CD4-positive, alpha-beta T cell (primary cell): Measurements from ENCODE around the gene NCK2. TPM values are rescaled to one million over a fixed set of nuclear protein-coding genes. Genes with fewer than 3 reads are reported as not detected.

Experiments used
- ATAC-seq: fragments of 200-7000 bp; cut with Tn5 transposase; one replicate; pipeline ENCODE4 v1.10.0; 2022; ENCODE audit warnings: mild to moderate bottlenecking; ENCODE audit not compliant: poor library complexity
- CTCF ChIA-PET: fragments of 350-600 bp; sonication (Branson Sonifier 250); formaldehyde crosslinking; loops from one replicate; lab custom pipeline; 2021; ENCODE audit warnings: antibody characterized with exemption, inconsistent platforms; lab: Charles Lee
- POLR2A ChIA-PET: fragments of 350-600 bp; sonication (Branson Sonifier 250); formaldehyde crosslinking; loops from one replicate; lab custom pipeline; 2021; ENCODE audit warnings: antibody characterized with exemption, inconsistent platforms; lab: Charles Lee
- DNase-seq, 14 experiments: peaks; one replicate each; pipeline ENCODE4 v3.0.0-alpha.2; 2013 to 2020; ENCODE audit warnings: mixed read lengths in 2 of 14
- H3K27ac ChIP-seq, 2 donors: one replicate each; pipeline versions ENCODE4 v1.5.1 to v1.7.0; 2013; ENCODE audit warnings: low read length in 2 of 2, low read depth in 1 of 2, mild to moderate bottlenecking in 1 of 2
- H3K27me3 ChIP-seq, 2 experiments: 1 replicate in 1 of 2; 2 replicates in 1 of 2; pipeline versions ENCODE4 v1.6.1 to v1.7.0; 2013; ENCODE audit warnings: low read length in 2 of 2, control low read depth in 1 of 2, mild to moderate bottlenecking in 1 of 2, moderate library complexity in 1 of 2; ENCODE audit not compliant: insufficient read depth in 2 of 2, control insufficient read depth in 1 of 2
- H3K36me3 ChIP-seq: one replicate; pipeline ENCODE4 v1.6.1; 2013; ENCODE audit warnings: low read length, control low read depth; ENCODE audit not compliant: insufficient read depth
- H3K4me1 ChIP-seq: one replicate; pipeline ENCODE4 v1.6.1; 2013; ENCODE audit warnings: low read length, control low read depth; ENCODE audit not compliant: insufficient read depth
- H3K4me3 ChIP-seq: one replicate; pipeline ENCODE4 v1.5.1; 2013; ENCODE audit warnings: mild to moderate bottlenecking, low read length, moderate library complexity
- H3K9me3 ChIP-seq, 2 experiments: 1 replicate in 1 of 2; 2 replicates in 1 of 2; pipeline versions ENCODE4 v1.6.1 to v1.7.0; 2013; ENCODE audit warnings: low read length in 2 of 2, mild to moderate bottlenecking in 2 of 2, control low read depth in 1 of 2, moderate library complexity in 1 of 2; ENCODE audit not compliant: control insufficient read depth in 1 of 2, insufficient read depth in 1 of 2
- H3K27ac Mint-ChIP-seq: one replicate; pipeline ENCODE4 v1.8.0; 2020; ENCODE audit warnings: mixed read lengths
- H3K27me3 Mint-ChIP-seq: one replicate; pipeline ENCODE4 v1.8.0; 2021; ENCODE audit warnings: mixed read lengths
- H3K36me3 Mint-ChIP-seq: one replicate; pipeline ENCODE4 v1.8.0; 2021; ENCODE audit warnings: low read depth, mixed read lengths
- H3K4me1 Mint-ChIP-seq: one replicate; pipeline ENCODE4 v1.8.0; 2021; ENCODE audit warnings: low read depth, mixed read lengths
- H3K4me3 Mint-ChIP-seq: one replicate; pipeline ENCODE4 v1.8.0; 2020; ENCODE audit warnings: mild to moderate bottlenecking, mixed read lengths
- H3K9me3 Mint-ChIP-seq: one replicate; pipeline ENCODE4 v1.8.0; 2020; ENCODE audit warnings: mixed read lengths
- intact Hi-C, 2 experiments: fragments of 100-400 bp; cut with DNase I in 1 of 2; cut with micrococcal nuclease in 1 of 2; formaldehyde crosslinking; loops; one replicate each; pipeline versions ENCODE4 v1.15.1 to v1.9.0; 2023 to 2025; cut with DNase I, micrococcal nuclease
- total RNA-seq, 174 experiments: library from RNA in 2 of 174; stranded (reverse) in 2 of 174; gene quantifications; one replicate each; pipeline ENCODE4 v1.2.3 and lab custom pipeline; 2021 to 2026
- TF ChIP-seq, protein P1 (sequence below): fragments of 200-600 bp; IDR thresholded peaks from one replicate; pipeline ENCODE4 v1.8.0; 2022; ENCODE audit warnings: antibody characterized with exemption, mild to moderate bottlenecking

NCK2 gene
- total RNA-seq, 2 experiments from 2014 or later, result 92.1 to 92.3 TPM

DNA sequence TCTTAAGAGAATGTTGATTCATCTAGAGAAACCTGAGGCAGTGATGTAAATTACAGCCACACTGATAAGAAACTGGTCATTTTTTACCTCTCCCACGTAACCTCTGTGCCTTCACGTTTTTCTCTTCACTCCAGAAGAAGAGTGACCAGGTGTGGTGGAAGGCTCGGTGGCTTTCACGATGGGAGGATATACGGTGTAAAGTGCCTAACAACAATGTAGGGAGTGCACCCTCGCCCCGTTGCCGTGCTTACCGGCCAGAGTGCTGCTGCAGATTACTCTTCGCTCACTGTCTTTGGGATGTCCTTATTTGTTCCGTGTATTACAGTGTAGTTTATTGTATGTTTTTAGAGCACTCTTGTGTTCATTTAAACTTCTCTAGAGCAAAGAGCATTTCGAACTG is 46.5 kb downstream of the NCK2 start:
- Mint-ChIP-seq H3K4me1 (peaks cover 92% of the 10 kb centered on the region), H3K27ac (peak overlapping the region; percentile 98), H3K4me3 (peak overlapping the region; percentile 79), H3K36me3 (peaks cover 48% of the 10 kb centered on the region), H3K9me3 (no peaks in the 10 kb centered on the region), H3K27me3 (no peaks in the 10 kb centered on the region)
- CTCF ChIA-PET, result no interaction called here
- H3K4me1 ChIP-seq, result peaks cover 87% of the 10 kb centered on the region
- TF ChIP-seq, protein P1, sequence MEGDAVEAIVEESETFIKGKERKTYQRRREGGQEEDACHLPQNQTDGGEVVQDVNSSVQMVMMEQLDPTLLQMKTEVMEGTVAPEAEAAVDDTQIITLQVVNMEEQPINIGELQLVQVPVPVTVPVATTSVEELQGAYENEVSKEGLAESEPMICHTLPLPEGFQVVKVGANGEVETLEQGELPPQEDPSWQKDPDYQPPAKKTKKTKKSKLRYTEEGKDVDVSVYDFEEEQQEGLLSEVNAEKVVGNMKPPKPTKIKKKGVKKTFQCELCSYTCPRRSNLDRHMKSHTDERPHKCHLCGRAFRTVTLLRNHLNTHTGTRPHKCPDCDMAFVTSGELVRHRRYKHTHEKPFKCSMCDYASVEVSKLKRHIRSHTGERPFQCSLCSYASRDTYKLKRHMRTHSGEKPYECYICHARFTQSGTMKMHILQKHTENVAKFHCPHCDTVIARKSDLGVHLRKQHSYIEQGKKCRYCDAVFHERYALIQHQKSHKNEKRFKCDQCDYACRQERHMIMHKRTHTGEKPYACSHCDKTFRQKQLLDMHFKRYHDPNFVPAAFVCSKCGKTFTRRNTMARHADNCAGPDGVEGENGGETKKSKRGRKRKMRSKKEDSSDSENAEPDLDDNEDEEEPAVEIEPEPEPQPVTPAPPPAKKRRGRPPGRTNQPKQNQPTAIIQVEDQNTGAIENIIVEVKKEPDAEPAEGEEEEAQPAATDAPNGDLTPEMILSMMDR, result no peak
- intact Hi-C loops, result loop anchor here in 1 of 2 experiments (2.0 kb wide), 1 partner anchor 66 kb away; no protein-coding TSS in a partner anchor
- H3K4me3 ChIP-seq, result peak overlapping the region; percentile 24
- peaks cover 10% of the 10 kb centered on the region for H3K36me3 ChIP-seq
- POLR2A ChIA-PET, result interaction anchor here (0.5 to 1.6 kb wide), 5 partner anchors 13 to 233 kb away, joined by 3 to 5 read pairs (median 3); no protein-coding TSS in a partner anchor
- H3K27me3 ChIP-seq, result no peaks in the 10 kb centered on the region
- H3K27ac ChIP-seq, result peak overlapping the region; percentile 76 to 83
- no peaks in the 10 kb centered on the region for H3K9me3 ChIP-seq
- ATAC-seq, result no peak
- no peak for DNase-seq

DNA sequence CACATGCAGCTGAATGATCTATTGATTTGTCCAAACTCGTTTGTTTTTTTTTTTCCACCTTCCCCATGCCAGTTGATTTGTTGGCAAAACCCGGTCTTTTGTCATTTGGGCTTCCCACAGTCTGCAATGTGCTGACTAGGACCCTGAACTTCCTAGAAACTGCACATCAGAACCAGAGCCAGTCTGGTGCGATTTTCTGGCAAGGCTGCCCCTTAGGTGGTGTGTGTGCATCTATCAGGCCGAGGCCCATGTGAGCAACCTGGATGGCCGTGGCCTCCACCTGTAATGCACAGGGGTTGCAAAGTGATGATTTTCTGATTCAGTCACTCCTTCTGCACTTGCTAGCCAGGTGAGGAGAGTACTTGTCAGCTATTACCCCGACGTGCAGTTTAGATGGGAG is 47.8 kb downstream of the NCK2 start:
- DNase-seq (no peak), ATAC-seq (no peak)
- Histone ChIP-seq H3K4me1 (peaks cover 86% of the 10 kb centered on the region), H3K27ac (no peak overlapping the region), H3K9me3 (no peaks in the 10 kb centered on the region), H3K4me3 (no peak overlapping the region), H3K27me3 (no peaks in the 10 kb centered on the region), H3K36me3 (peaks cover 7% of the 10 kb centered on the region)
- TF ChIP-seq, protein P1, result no peak
- ChIA-PET POLR2A (interaction anchor here (0.9 to 1.2 kb wide), 2 partner anchors 12 to 17 kb away, joined by 3 to 4 read pairs; no protein-coding TSS in a partner anchor), CTCF (interaction anchor here (1.2 kb wide), 1 partner anchor 53 kb away, joined by 4 read pairs; no protein-coding TSS in a partner anchor)
- H3K27me3 Mint-ChIP-seq, result no peaks in the 10 kb centered on the region
- peaks cover 39% of the 10 kb centered on the region for H3K36me3 Mint-ChIP-seq
- H3K4me3 Mint-ChIP-seq, result peak overlapping the region; percentile 79
- H3K9me3 Mint-ChIP-seq, result no peaks in the 10 kb centered on the region
- peaks cover 92% of the 10 kb centered on the region for H3K4me1 Mint-ChIP-seq
- intact Hi-C loops, result no loop called here
- H3K27ac Mint-ChIP-seq, result peak overlapping the region; percentile 98

DNA sequence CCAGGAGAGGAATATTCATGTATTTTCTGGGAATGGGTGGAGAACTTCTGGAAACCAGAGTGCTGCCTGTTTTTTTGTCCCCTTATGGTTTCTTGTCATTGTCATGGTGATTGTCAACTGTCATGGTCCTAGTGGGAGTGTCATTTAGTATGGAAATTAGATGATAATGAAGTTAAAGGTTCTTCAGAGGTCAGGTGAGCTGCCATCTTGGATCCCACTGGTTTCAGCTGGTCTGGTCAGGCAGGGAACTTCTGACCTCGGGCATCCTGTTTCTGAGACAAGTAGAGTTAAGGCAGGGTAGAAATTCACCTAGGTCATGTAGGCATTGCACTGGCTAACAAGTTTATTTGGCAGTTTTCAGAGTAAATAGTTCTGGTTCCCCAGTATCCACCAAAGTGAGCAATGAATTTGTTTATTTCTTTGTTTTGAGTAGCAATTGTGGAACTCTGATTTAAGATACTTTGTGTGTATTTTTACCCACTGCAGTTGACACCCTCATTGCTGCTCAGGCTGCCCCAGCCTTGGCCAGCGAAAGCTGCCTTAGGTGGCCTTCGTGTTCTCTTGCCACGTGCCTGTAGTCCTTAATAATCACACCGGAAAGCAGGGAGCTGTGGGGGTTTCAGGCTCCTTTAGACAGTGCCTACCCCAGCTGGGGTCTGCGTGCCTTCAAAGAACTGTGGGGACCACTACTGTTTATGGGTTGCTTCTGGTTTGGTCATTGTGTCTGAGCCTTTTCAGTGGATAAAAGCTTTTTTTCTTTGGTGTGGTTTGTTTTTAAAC is 48.7 kb downstream of the NCK2 start:
- H3K4me1 Mint-ChIP-seq, result peaks cover 92% of the 10 kb centered on the region
- H3K27me3 ChIP-seq, result no peaks in the 10 kb centered on the region
- no peaks in the 10 kb centered on the region for H3K9me3 Mint-ChIP-seq
- ATAC-seq (no peak), DNase-seq (peak in 1 of 14 experiments; percentile 42)
- no peaks in the 10 kb centered on the region for H3K27me3 Mint-ChIP-seq
- H3K36me3 ChIP-seq, result peaks cover 6% of the 10 kb centered on the region
- H3K4me3 ChIP-seq, result no peak overlapping the region
- POLR2A ChIA-PET, result interaction anchor here (0.6 to 0.9 kb wide), 2 partner anchors 16 to 35 kb away, joined by 3 to 4 read pairs; no protein-coding TSS in a partner anchor
- peak overlapping the region in 1 of 2 donors; percentile 8 for H3K27ac ChIP-seq
- TF ChIP-seq, protein P1, result no peak
- H3K27ac Mint-ChIP-seq, result peak overlapping the region; percentile 98
- H3K36me3 Mint-ChIP-seq, result peaks cover 39% of the 10 kb centered on the region
- H3K4me3 Mint-ChIP-seq, result peak overlapping the region; percentile 79
- CTCF ChIA-PET, result interaction anchor here (0.7 to 1.2 kb wide), 3 partner anchors 11 to 110 kb away, joined by 3 to 4 read pairs (median 3); no protein-coding TSS in a partner anchor
- no peaks in the 10 kb centered on the region for H3K9me3 ChIP-seq
- intact Hi-C loops, result no loop called here
- H3K4me1 ChIP-seq, result peaks cover 86% of the 10 kb centered on the region
